ENCODE results near the gene KRT17.
A peak's percentile ranks its signal among the peaks of the same experiment; 100 is the strongest.

Gene KRT17

DNA sequence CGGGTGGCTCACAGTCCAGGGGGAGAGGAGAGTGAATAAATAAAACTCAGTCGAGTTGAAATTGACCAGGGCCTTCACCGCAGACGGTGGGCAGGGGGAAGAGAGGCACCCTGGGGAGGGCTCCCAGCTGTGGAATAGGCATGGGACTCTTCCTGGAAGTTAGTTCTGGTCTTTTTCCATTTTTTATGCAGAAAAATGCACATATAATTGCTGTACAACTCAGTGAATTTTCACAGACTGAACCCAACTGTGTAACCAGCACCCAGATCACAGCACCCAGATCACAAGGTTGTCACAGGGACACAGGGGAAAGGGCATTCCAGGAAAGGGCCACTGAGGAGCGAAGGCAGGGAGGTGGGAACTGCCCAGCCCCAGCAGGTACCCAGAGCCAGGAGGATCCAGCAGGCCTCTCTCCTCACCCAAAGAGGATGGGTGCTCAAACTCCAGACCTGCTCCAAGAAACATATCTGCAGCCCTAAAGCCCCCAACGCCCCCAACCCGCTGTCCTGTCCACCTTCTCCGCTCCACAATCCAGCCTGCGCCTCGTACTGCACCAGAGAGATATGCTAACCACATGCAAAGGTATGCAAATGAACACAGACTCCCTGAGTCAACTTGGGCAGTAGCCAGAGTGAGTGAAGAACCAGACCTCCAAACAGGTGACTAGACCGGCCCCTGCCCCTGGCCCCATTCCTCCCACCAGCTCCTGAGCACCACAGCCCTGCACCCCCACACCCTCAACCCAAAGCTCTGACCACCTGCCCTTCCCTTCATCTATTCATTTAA lies 35.2 kb upstream of the KRT17 start:
- H3K27me3 ChIP-seq (ENCODE audit: low read depth, low read length): no peaks in the 10 kb centered on the region
- no peaks in the 10 kb centered on the region for H3K36me3 ChIP-seq (ENCODE audit: control insufficient read depth in 1 of 2, insufficient read depth in 2 of 2, low read length in 2 of 2)
- H3K4me3 ChIP-seq (ENCODE audit: low read depth in 1 of 2, low read length in 2 of 2): no peak overlapping the region
- H3K4me1 ChIP-seq (ENCODE audit: control insufficient read depth in 1 of 2, insufficient read depth in 2 of 2, low read length in 2 of 2): no peaks in the 10 kb centered on the region
- H3K27ac ChIP-seq (ENCODE audit: low read length): no peak overlapping the region
- H3K9me3 ChIP-seq (ENCODE audit: control insufficient read depth in 1 of 2, low read length in 2 of 2): no peaks in the 10 kb centered on the region

DNA sequence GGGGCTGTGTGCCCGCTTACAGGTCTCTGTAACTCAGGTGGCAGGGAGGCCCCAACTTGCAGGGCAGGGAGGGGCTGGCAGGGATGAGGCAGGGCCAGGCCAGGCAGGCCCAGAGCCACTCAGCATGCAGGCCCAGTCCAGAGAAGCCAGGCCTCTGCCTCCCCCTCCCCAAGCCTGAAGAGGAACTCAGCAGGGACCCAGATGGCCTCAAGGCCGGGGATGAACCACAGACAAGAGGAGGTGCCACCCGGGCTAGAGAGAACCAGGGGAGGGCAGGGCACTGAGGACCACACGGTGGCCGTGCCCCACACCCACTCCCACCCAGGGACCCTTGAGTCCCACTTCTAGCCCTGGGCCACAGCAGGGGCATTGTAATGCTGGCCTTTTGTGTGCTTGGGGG lies 34.5 kb upstream of the KRT17 start:
- no peak overlapping the region for H3K27ac ChIP-seq (ENCODE audit: low read length)
- no peaks in the 10 kb centered on the region for H3K9me3 ChIP-seq (ENCODE audit: control insufficient read depth in 1 of 2, low read length in 2 of 2)
- H3K4me3 ChIP-seq (ENCODE audit: low read depth in 1 of 2, low read length in 2 of 2): no peak overlapping the region
- H3K36me3 ChIP-seq (ENCODE audit: control insufficient read depth in 1 of 2, insufficient read depth in 2 of 2, low read length in 2 of 2): no peaks in the 10 kb centered on the region
- no peaks in the 10 kb centered on the region for H3K27me3 ChIP-seq (ENCODE audit: low read depth, low read length)
- no peaks in the 10 kb centered on the region for H3K4me1 ChIP-seq (ENCODE audit: control insufficient read depth in 1 of 2, insufficient read depth in 2 of 2, low read length in 2 of 2)

DNA sequence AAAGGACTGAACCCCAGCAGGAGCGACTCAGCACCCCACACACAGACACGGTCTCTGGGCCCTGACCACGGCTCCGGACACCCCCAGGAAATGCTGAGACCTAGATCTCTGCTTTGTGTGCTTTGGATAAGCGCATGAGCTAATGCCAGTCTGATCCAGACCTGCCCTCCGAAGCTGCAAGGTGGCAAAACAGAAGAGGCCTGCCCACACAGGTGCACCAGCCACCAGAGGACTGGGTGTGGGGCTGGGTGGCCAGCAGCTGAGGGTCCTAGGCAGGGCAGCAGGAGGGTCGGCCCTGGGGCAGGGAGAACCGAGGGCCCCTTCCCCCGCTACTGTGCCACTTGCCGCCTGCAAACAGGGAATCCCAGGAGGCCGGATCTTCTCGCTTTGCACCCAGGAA lies 33.6 kb upstream of the KRT17 start:
- Histone ChIP-seq H3K27me3 (ENCODE audit: low read depth, low read length) (no peaks in the 10 kb centered on the region), H3K4me1 (ENCODE audit: control insufficient read depth in 1 of 2, insufficient read depth in 2 of 2, low read length in 2 of 2) (no peaks in the 10 kb centered on the region), H3K36me3 (ENCODE audit: control insufficient read depth in 1 of 2, insufficient read depth in 2 of 2, low read length in 2 of 2) (no peaks in the 10 kb centered on the region), H3K4me3 (ENCODE audit: low read depth in 1 of 2, low read length in 2 of 2) (no peak overlapping the region), H3K27ac (ENCODE audit: low read length) (no peak overlapping the region), H3K9me3 (ENCODE audit: control insufficient read depth in 1 of 2, low read length in 2 of 2) (no peaks in the 10 kb centered on the region)

DNA sequence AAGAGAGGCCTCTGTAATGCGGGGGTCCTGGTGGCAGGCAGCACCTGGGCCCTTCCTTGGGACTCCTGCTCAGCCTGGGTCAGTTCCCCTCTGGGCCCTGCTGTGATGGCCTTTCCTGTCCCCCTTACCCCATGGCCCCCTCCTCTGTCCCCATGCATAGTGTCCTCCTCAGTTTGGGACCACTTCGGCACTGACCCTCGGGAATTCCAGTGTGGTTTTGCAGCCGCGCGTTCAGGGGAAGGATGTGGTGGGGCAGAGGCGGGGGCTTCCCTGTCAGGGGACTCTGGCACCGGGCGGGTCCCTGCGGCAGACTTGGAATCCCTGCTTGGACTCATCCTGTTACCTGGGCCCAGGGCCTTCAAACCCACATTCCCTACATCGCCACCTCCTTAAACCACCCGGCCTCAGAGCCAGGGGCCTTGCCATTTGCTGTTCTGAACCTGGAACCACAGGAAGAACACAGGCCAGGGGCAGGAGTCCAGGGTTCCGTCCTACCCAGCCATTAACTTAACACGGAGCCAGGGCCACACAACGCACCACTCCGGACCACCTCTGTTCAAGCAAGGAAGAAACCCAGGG lies 32.9 kb upstream of the KRT17 start:
- H3K36me3 ChIP-seq (ENCODE audit: control insufficient read depth in 1 of 2, insufficient read depth in 2 of 2, low read length in 2 of 2): no peaks in the 10 kb centered on the region
- no peaks in the 10 kb centered on the region for H3K9me3 ChIP-seq (ENCODE audit: control insufficient read depth in 1 of 2, low read length in 2 of 2)
- H3K4me1 ChIP-seq (ENCODE audit: control insufficient read depth in 1 of 2, insufficient read depth in 2 of 2, low read length in 2 of 2): no peaks in the 10 kb centered on the region
- no peaks in the 10 kb centered on the region for H3K27me3 ChIP-seq (ENCODE audit: low read depth, low read length)
- no peak overlapping the region for H3K27ac ChIP-seq (ENCODE audit: low read length)
- H3K4me3 ChIP-seq (ENCODE audit: low read depth in 1 of 2, low read length in 2 of 2): no peak overlapping the region

DNA sequence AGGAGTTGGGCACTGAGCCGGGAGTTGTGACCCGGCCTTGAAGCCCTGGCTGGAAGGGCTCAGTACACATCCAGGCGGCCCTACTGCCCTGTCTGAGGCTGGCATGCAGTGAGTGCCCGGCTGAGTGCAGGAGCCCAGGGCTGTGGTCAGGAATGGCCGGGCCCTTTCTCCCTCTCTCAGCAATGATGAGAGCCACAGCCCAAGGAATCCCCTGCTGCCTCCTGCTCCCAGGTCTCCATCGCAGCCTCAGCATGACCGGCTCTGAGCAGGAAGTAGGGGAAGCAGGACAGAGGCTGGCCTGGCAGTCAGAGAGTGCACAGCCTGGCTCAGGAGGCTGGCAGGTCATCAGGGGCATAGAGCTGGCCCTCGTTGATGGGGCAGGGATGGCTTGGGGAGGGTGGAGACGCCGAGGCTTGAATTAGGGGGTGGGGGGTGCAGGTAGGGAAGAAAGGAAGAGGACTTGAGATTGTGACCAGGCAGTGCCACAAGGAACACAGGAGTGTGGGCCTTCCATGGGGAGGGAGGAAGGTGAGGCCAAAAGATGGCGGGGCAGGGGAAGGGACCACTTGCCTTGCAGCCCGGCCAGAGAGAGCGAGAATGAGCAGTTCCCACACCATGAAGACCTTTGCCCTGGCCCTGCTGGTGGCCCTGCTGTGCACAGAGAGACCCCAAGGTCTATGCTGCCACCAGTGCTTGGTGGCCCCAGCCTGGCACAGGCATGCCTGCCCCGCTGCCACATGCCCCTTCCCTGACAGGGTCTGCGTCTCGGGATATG lies 32.1 kb upstream of the KRT17 start:
- no peaks in the 10 kb centered on the region for H3K27me3 ChIP-seq (ENCODE audit: low read depth, low read length)
- H3K9me3 ChIP-seq (ENCODE audit: control insufficient read depth in 1 of 2, low read length in 2 of 2): no peaks in the 10 kb centered on the region

DNA sequence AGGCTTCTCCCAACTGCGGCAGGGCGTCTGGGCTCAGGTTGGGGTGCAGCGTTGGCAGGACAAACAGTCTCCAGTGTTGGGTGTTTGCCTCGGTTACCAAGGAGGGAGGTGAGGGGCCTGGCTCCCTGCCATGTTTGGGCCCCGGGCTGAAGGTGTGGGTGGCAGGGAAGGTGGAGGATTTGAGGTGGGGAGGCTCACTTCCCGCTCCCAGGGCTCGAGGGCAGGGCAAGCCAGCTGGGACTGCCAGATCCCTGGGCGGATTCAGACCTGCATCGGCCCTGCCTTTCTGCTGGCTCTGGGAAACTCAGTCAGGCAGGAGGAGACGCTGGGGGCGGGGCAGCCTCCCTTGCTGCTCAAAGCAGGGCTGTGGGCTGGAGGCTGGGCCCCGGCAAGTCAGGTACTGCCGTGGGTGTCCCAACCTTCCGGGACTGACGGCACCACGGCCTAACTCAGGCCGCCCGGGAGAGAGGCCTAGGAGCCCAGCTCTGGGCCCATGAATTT lies 31.3 kb upstream of the KRT17 start:
- Histone ChIP-seq H3K4me3 (ENCODE audit: low read depth in 1 of 2, low read length in 2 of 2) (no peak overlapping the region), H3K27ac (ENCODE audit: low read length) (peak overlapping the region; percentile 87), H3K4me1 (ENCODE audit: control insufficient read depth in 1 of 2, insufficient read depth in 2 of 2, low read length in 2 of 2) (peaks cover 0 to 7% of the 10 kb centered on the region in 2 donors), H3K27me3 (ENCODE audit: low read depth, low read length) (no peaks in the 10 kb centered on the region), H3K36me3 (ENCODE audit: control insufficient read depth in 1 of 2, insufficient read depth in 2 of 2, low read length in 2 of 2) (no peaks in the 10 kb centered on the region), H3K9me3 (ENCODE audit: control insufficient read depth in 1 of 2, low read length in 2 of 2) (no peaks in the 10 kb centered on the region)

More for the DNA sequence above, 32.1 kb upstream of the KRT17 start:
- peak overlapping the region; percentile 87 for H3K27ac ChIP-seq (ENCODE audit: low read length)
- no peak overlapping the region for H3K4me3 ChIP-seq (ENCODE audit: low read depth in 1 of 2, low read length in 2 of 2)
- H3K4me1 ChIP-seq (ENCODE audit: control insufficient read depth in 1 of 2, insufficient read depth in 2 of 2, low read length in 2 of 2): peaks cover 0 to 7% of the 10 kb centered on the region in 2 donors
- no peaks in the 10 kb centered on the region for H3K36me3 ChIP-seq (ENCODE audit: control insufficient read depth in 1 of 2, insufficient read depth in 2 of 2, low read length in 2 of 2)

DNA sequence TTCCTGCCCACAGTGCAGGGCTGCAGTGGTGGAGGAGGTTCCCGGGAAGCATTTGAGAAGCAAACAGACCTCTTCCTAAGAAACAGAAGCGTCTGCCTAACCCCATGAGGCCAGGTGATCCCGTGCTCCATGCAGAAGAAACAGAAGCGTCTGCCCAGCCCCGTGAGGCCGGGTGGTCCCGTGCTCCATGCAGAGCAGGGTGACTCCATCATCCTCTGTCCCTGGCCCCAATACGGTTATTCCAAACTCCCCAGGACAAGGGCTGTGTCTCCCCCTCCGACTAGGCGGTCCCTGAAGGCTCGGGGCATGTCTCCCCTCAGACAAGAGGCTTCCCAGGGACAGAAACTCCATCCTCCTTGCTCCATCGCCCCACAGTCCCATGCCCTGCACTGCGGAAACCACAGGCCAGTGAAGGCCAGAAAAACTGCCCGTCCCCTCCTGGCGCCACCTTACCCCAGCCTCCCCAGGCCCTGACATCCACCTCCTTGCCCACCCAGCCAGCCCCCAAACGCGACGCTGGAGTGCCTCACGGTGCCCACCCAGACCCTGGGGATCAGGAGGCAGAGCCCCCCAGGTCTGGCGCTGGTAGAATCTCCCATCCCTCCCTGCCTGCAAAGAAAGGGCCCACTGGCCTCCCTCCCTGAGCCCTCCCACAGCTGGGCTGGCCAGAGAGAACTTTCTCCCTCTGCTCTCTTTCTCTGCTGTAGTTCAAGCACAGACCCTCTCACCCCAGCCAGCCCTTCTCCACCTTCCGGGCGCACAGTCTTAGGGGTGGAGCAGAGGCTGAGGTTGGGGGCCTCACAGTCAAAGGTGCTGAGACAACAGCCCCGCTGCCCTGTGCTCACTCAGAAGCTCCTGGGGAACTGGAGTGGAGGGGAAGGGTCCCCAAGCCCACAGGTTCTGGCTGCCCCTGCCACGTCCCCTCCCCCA lies 30.6 kb upstream of the KRT17 start:
- H3K36me3 ChIP-seq (ENCODE audit: control insufficient read depth in 1 of 2, insufficient read depth in 2 of 2, low read length in 2 of 2): no peaks in the 10 kb centered on the region
- H3K27ac ChIP-seq (ENCODE audit: low read length): peak overlapping the region; percentile 87
- H3K4me3 ChIP-seq (ENCODE audit: low read depth in 1 of 2, low read length in 2 of 2): no peak overlapping the region
- H3K27me3 ChIP-seq (ENCODE audit: low read depth, low read length): no peaks in the 10 kb centered on the region
- peaks cover 0 to 7% of the 10 kb centered on the region in 2 donors for H3K4me1 ChIP-seq (ENCODE audit: control insufficient read depth in 1 of 2, insufficient read depth in 2 of 2, low read length in 2 of 2)
- H3K9me3 ChIP-seq (ENCODE audit: control insufficient read depth in 1 of 2, low read length in 2 of 2): no peaks in the 10 kb centered on the region

DNA sequence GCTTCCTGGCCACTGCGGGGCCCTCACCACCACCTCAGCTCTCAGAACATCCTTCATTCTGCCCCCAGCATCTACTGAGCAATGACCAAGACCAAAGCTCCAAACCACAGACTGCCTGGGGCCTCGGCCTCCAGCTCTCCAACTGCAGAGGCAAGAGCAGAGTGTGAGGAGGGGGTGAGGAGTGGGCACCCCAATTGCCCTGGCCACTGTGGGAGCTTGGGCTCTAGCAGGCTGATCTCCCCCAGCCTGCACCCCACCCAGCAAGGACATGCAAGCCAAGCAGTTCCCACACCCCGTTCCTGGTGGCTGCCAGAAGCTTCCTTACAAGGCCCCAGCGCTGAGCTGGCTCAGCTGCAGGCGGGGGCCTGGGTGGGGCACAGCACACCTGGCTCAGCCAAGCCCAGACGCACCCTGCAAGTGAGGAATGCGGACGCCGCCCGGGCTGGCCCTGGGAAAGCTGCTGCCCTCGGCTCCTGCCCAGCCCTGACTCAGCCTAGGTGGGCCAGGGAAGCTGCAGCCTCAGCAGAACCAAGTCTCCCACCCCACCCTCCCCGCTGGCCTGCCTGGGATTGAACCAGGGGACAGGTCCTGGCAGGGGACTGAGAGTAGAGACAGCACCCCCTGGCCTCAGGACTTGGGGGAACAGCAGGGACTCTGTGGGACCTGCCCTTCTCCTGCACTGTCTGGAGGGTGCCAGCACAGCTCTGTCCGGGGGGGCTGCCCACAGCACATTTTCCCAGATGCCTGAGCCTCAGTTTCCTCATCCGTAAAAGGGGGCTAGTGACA lies 29.7 kb upstream of the KRT17 start:
- Histone ChIP-seq H3K27me3 (ENCODE audit: low read depth, low read length) (no peaks in the 10 kb centered on the region), H3K4me3 (ENCODE audit: low read depth in 1 of 2, low read length in 2 of 2) (no peak overlapping the region), H3K4me1 (ENCODE audit: control insufficient read depth in 1 of 2, insufficient read depth in 2 of 2, low read length in 2 of 2) (peaks cover 0 to 7% of the 10 kb centered on the region in 2 donors), H3K27ac (ENCODE audit: low read length) (peak overlapping the region; percentile 87), H3K9me3 (ENCODE audit: control insufficient read depth in 1 of 2, low read length in 2 of 2) (no peaks in the 10 kb centered on the region), H3K36me3 (ENCODE audit: control insufficient read depth in 1 of 2, insufficient read depth in 2 of 2, low read length in 2 of 2) (no peaks in the 10 kb centered on the region)

DNA sequence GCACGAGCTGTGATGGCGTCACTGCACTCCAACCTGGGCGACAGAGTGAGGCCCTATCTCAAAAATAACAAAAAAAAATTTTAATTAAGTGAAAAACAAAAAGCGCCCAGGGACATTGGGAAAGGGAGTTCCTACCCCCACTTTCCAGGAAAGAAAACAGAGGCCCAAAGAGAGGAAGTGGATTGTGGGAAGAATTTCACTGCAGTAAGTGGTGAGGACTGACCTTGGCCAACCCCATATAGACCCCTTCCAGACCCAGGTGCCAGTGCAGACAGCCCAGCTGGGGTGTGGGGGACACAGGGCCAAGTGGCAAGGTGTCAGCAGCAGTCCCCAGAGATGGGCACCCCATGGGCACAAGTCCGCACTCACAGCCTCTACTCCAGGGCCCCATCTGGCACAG lies 29.0 kb upstream of the KRT17 start:
- Histone ChIP-seq H3K4me1 (ENCODE audit: control insufficient read depth in 1 of 2, insufficient read depth in 2 of 2, low read length in 2 of 2) (peaks cover 0 to 11% of the 10 kb centered on the region in 2 donors), H3K4me3 (ENCODE audit: low read depth in 1 of 2, low read length in 2 of 2) (no peak overlapping the region), H3K27ac (ENCODE audit: low read length) (peak overlapping the region; percentile 76), H3K36me3 (ENCODE audit: control insufficient read depth in 1 of 2, insufficient read depth in 2 of 2, low read length in 2 of 2) (no peaks in the 10 kb centered on the region), H3K27me3 (ENCODE audit: low read depth, low read length) (no peaks in the 10 kb centered on the region), H3K9me3 (ENCODE audit: control insufficient read depth in 1 of 2, low read length in 2 of 2) (no peaks in the 10 kb centered on the region)

DNA sequence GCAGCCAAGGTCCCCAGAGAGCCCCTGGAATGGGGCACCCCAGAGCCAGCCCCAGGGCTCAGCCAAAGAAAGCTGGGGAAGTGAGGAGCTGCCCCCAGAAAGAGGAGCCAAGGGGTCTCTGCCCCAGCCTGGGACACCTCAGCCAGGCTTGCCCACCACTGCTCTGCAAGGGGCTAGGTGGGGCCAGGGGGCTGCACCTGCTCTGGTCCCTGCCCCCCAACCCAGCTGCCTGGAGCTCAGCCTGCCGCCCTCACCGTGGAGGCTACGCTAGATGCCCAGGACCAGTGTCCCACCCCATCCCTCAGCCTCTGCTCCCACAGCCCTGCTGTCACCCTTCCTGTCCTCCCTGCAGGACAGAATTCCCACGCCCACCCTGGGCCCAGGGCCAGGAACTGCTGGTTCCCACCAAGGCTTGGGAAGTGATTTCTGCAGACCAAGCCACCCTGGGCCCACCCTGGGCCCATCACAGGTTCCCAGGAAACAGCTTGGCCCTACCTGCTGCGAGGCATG lies 28.1 kb upstream of the KRT17 start:
- Histone ChIP-seq H3K27ac (ENCODE audit: low read length) (peak overlapping the region; percentile 24), H3K9me3 (ENCODE audit: control insufficient read depth in 1 of 2, low read length in 2 of 2) (no peaks in the 10 kb centered on the region), H3K4me1 (ENCODE audit: control insufficient read depth in 1 of 2, insufficient read depth in 2 of 2, low read length in 2 of 2) (peaks cover 0 to 19% of the 10 kb centered on the region in 2 donors), H3K36me3 (ENCODE audit: control insufficient read depth in 1 of 2, insufficient read depth in 2 of 2, low read length in 2 of 2) (no peaks in the 10 kb centered on the region), H3K4me3 (ENCODE audit: low read depth in 1 of 2, low read length in 2 of 2) (no peak overlapping the region), H3K27me3 (ENCODE audit: low read depth, low read length) (no peaks in the 10 kb centered on the region)
